ENCODE measurements around the gene RIMKLB. TPM values are rescaled to one million over a fixed set of nuclear protein-coding genes. Genes with fewer than 3 reads are reported as not detected.

RIMKLB gene
- total and polyA plus RNA-seq, 9 donors: 32.3 to 118 (median 42.6) TPM

GRCh38 chr12:8828257-8829124 lies 130.7 kb downstream of the RIMKLB start:
- H3K4me3 ChIP-seq: no peak overlapping the region
- intact Hi-C loops (cut with DNase I): loop anchor here in 3 of 4 donors (10.0 kb wide), 2 partner anchors 144 to 154 kb away; no protein-coding TSS in a partner anchor
- 76 to 89% (median 78%) methylated on average over 8 to 9 of the region's 9 CpGs for WGBS, 3 donors
- DNase-seq: no peak
- H3K36me3 ChIP-seq: no peaks in the 10 kb centered on the region
- no peaks in the 10 kb centered on the region for H3K27me3 ChIP-seq
- H3K4me1 ChIP-seq (ENCODE audit: insufficient read depth): no peaks in the 10 kb centered on the region
- H3K9me3 ChIP-seq: no peaks in the 10 kb centered on the region
- TF ChIP-seq POLR2A (IDR thresholded peaks at IDR 0.05): no peak
- no peak for TF ChIP-seq CTCF (IDR thresholded peaks at IDR 0.05)
- TF ChIP-seq EP300 (IDR thresholded peaks at IDR 0.05): no peak
- H3K27ac ChIP-seq: no peak overlapping the region

GRCh38 chr12:8829125-8829518 lies 131.3 kb downstream of the RIMKLB start:
- Histone ChIP-seq H3K4me3 (no peak overlapping the region), H3K36me3 (no peaks in the 10 kb centered on the region), H3K27ac (no peak overlapping the region), H3K27me3 (no peaks in the 10 kb centered on the region), H3K4me1 (ENCODE audit: insufficient read depth) (no peaks in the 10 kb centered on the region), H3K9me3 (no peaks in the 10 kb centered on the region)
- no peak for DNase-seq
- TF ChIP-seq CTCF (IDR thresholded peaks at IDR 0.05): no peak
- no peak for TF ChIP-seq EP300 (IDR thresholded peaks at IDR 0.05)
- TF ChIP-seq POLR2A (IDR thresholded peaks at IDR 0.05): no peak
- WGBS, 3 donors: 70 to 73% (median 73%) methylated on average over 5 of the region's 5 CpGs
- intact Hi-C loops (cut with DNase I): loop anchor here in 3 of 4 donors (10.0 kb wide), 2 partner anchors 144 to 154 kb away; no protein-coding TSS in a partner anchor

GRCh38 chr12:8829621-8830020 lies 131.8 kb downstream of the RIMKLB start:
- Histone ChIP-seq H3K36me3 (no peaks in the 10 kb centered on the region), H3K27me3 (no peaks in the 10 kb centered on the region), H3K9me3 (no peaks in the 10 kb centered on the region), H3K27ac (no peak overlapping the region), H3K4me3 (no peak overlapping the region), H3K4me1 (ENCODE audit: insufficient read depth) (no peaks in the 10 kb centered on the region)
- TF ChIP-seq POLR2A (IDR thresholded peaks at IDR 0.05): no peak
- TF ChIP-seq EP300 (IDR thresholded peaks at IDR 0.05): no peak
- no peak for TF ChIP-seq CTCF (IDR thresholded peaks at IDR 0.05)
- DNase-seq: no peak
- 95 to 97% (median 95%) methylated on average over 7 of the region's 7 CpGs for WGBS, 3 donors
- intact Hi-C loops (cut with DNase I): loop anchor here in 3 of 4 donors (10.0 kb wide), 2 partner anchors 145 to 155 kb away; no protein-coding TSS in a partner anchor

GRCh38 chr12:8831116-8831515 lies 133.3 kb downstream of the RIMKLB start:
- H3K36me3 ChIP-seq: no peaks in the 10 kb centered on the region
- no peak overlapping the region for H3K4me3 ChIP-seq
- 89 to 92% (median 90%) methylated on average over 9 of the region's 9 CpGs for WGBS, 3 donors
- TF ChIP-seq CTCF (IDR thresholded peaks at IDR 0.05) (no peak), EP300 (IDR thresholded peaks at IDR 0.05) (no peak), POLR2A (IDR thresholded peaks at IDR 0.05) (no peak)
- H3K27me3 ChIP-seq: no peaks in the 10 kb centered on the region
- no peak for DNase-seq
- no peak overlapping the region for H3K27ac ChIP-seq
- no peaks in the 10 kb centered on the region for H3K9me3 ChIP-seq
- H3K4me1 ChIP-seq (ENCODE audit: insufficient read depth): no peaks in the 10 kb centered on the region
- intact Hi-C loops (cut with DNase I): no loop called here
